ENCODE data around the gene MGAM2. TPM values are rescaled to one million over a fixed set of nuclear protein-coding genes. Genes with fewer than 3 reads are reported as not detected.

MGAM2 gene
- total and polyA plus RNA-seq, 10 of the 15 experiments (the other 5 are each of a cell fraction or from before 2014, with no cell fraction given) = 0.01 to 0.16 (median 0.03) TPM; not detected in 6

- Histone ChIP-seq H4K20me1 (ENCODE audit: control insufficient read depth, insufficient read depth) (no peaks in the 10 kb centered on the region), H3K9me3 (replicated peaks; ENCODE audit: control insufficient read depth, insufficient read depth, low read length) (no peaks in the 10 kb centered on the region), H3K9ac (ENCODE audit: control insufficient read depth, insufficient read depth, low read length) (no peak overlapping the region), H3K27ac (ENCODE audit: control insufficient read depth, insufficient read depth) (no peak overlapping the region), H2AFZ (ENCODE audit: control insufficient read depth, low read depth, low read length) (no peak overlapping the region), H3K4me3 (no peak overlapping the region), H3K4me1 (ENCODE audit: control insufficient read depth, insufficient read depth, low read length) (no peaks in the 10 kb centered on the region), H3K79me2 (ENCODE audit: control insufficient read depth, insufficient read depth, low read length) (no peaks in the 10 kb centered on the region), H3K27me3 (replicated peaks in 1 of 2; ENCODE audit: control insufficient read depth in 2 of 2, insufficient read depth in 2 of 2, low read length in 1 of 2) (0 out of 4 replicates have a peak, but pooled peaks cover 0 to 2% of the 10 kb centered on the region in 2 experiments), H3K4me2 (ENCODE audit: control insufficient read depth, insufficient read depth) (no peak overlapping the region), H3K36me3 (ENCODE audit: control insufficient read depth in 2 of 2, insufficient read depth in 2 of 2, low read length in 1 of 2) (no peaks in the 10 kb centered on the region)
- DNase-seq (ENCODE audit: low read depth, low spot score) (no peak), ATAC-seq (no peak), FAIRE-seq (no peak)
- SMC1A ChIA-PET (ENCODE audit: uncharacterized antibody, unreplicated experiment) = interaction anchor here (1.1 kb wide), 1 partner anchor 13 kb away, joined by 3 read pairs; no protein-coding TSS in a partner anchor
- CTCF ChIA-PET = no interaction called here
- RAD21 ChIA-PET (ENCODE audit: unreplicated experiment) = no interaction called here
- WGBS (ENCODE audit: insufficient coverage, insufficient replicate concordance, low lambda C conversion rate, missing lambda C conversion rate) = 47% methylated on average over 8 of the region's 8 CpGs
- POLR2A ChIA-PET = no interaction called here
- intact Hi-C loops (cut with micrococcal nuclease; ENCODE audit: unreplicated experiment) = no loop called here
- in situ Hi-C loops (cut with MboI) = no loop called here
- BruUV-seq (replicated peaks) = no TSS peak
- no peak for TF ChIP-seq MEF2B (IDR thresholded peaks at IDR 0.05; ENCODE audit: partially characterized antibody, poor library complexity, severe bottlenecking)
- no peak for TF ChIP-seq ZNF622 (IDR thresholded peaks at IDR 0.05)
- TF ChIP-seq CUX1 (IDR thresholded peaks at IDR 0.05; ENCODE audit: insufficient replicate concordance, low read depth, low read length) = no peak
- no peak for TF ChIP-seq TCF7 (IDR thresholded peaks at IDR 0.05; ENCODE audit: borderline replicate concordance)
- no peak for TF ChIP-seq MYB (IDR thresholded peaks at IDR 0.05; ENCODE audit: borderline replicate concordance, low read depth, low read length)
- no peak for TF ChIP-seq YBX1 (IDR thresholded peaks at IDR 0.05)
- TF ChIP-seq ZNF592 (IDR thresholded peaks at IDR 0.05) = no peak
- no peak for TF ChIP-seq HDAC6 (IDR thresholded peaks at IDR 0.05; ENCODE audit: unreplicated experiment)
- no peak for TF ChIP-seq IRF5 (IDR thresholded peaks at IDR 0.05; ENCODE audit: borderline replicate concordance)
Observed at GRCh38 chr7:142263598-142264380, 152.3 kb downstream of the MGAM2 start.
